CD4-positive, alpha-beta T cell treated with Interleukin-2 at 100 ng/mL for 4 hours (primary cell): ENCODE results near the gene MLIP.
"Not testable (repeated sequence)": the region's sequence is repeated elsewhere in the genome, so short reads cannot be mapped to it uniquely, and the experiment has no call there.

Experiments used
- DNase-seq: peaks from one replicate; pipeline ENCODE4 v3.0.0-alpha.2; 2020; ENCODE audit warnings: low spot score

MLIP gene

GRCh38 chr6:54140811-54141210 lies 29.6 kb downstream of the MLIP start:
- DNase-seq: no peak

- DNase-seq: no peak
Observed at GRCh38 chr6:54142889-54143519, 31.8 kb downstream of the MLIP start.

- no peak for DNase-seq
Observed at GRCh38 chr6:54151861-54152260, 40.6 kb downstream of the MLIP start.

- no peak for DNase-seq
Observed at GRCh38 chr6:54156650-54157250, 45.5 kb downstream of the MLIP start.

GRCh38 chr6:54157405-54157804 lies 46.2 kb downstream of the MLIP start:
- no peak for DNase-seq

GRCh38 chr6:54173089-54173488 lies 61.8 kb downstream of the MLIP start:
- no peak for DNase-seq

- DNase-seq: no peak
Observed at GRCh38 chr6:54179152-54179551, 67.9 kb downstream of the MLIP start.

- no peak for DNase-seq
Observed at GRCh38 chr6:54183616-54184015, 72.4 kb downstream of the MLIP start.

GRCh38 chr6:54185885-54186284 lies 74.6 kb downstream of the MLIP start:
- no peak for DNase-seq

- DNase-seq: no peak
Observed at GRCh38 chr6:54188846-54189245, 77.6 kb downstream of the MLIP start.

- no peak for DNase-seq
Observed at GRCh38 chr6:54191461-54191860, 80.2 kb downstream of the MLIP start.

- no peak for DNase-seq
Observed at GRCh38 chr6:54192993-54193392, 81.8 kb downstream of the MLIP start.

- no peak for DNase-seq
Observed at GRCh38 chr6:54193560-54193959, 82.3 kb downstream of the MLIP start.

- DNase-seq: no peak
Observed at GRCh38 chr6:54194067-54194466, 82.8 kb downstream of the MLIP start.

- DNase-seq: no peak
Observed at GRCh38 chr6:54195637-54196036, 84.4 kb downstream of the MLIP start.

- DNase-seq: no peak
Observed at GRCh38 chr6:54196905-54197304, 85.7 kb downstream of the MLIP start.

GRCh38 chr6:54198134-54198533 lies 86.9 kb downstream of the MLIP start:
- DNase-seq: no peak

GRCh38 chr6:54203474-54204035 lies 92.3 kb downstream of the MLIP start:
- DNase-seq: not testable (repeated sequence)

GRCh38 chr6:54204921-54205591 lies 93.8 kb downstream of the MLIP start:
- DNase-seq: no peak

GRCh38 chr6:54206510-54206909 lies 95.3 kb downstream of the MLIP start:
- DNase-seq: no peak

- not testable (repeated sequence) for DNase-seq
Observed at GRCh38 chr6:54209983-54210382, 98.7 kb downstream of the MLIP start.

- no peak for DNase-seq
Observed at GRCh38 chr6:54214286-54214685, 103.0 kb downstream of the MLIP start.

- no peak for DNase-seq
Observed at GRCh38 chr6:54216336-54216735, 105.1 kb downstream of the MLIP start.
